Progenitor cell of endocrine pancreas (in vitro differentiated cells): ENCODE measurements around the gene SIRT6. TPM values are rescaled to one million over a fixed set of nuclear protein-coding genes. Genes with fewer than 3 reads are reported as not detected.
"Not testable (repeated sequence)": the region's sequence is repeated elsewhere in the genome, so short reads cannot be mapped to it uniquely, and the experiment has no call there.

Source experiments
- DNase-seq: peaks from one replicate; pipeline ENCODE4 v3.0.0; 2021; ENCODE audit warnings: low spot score; ENCODE audit not compliant: unreplicated experiment
- H3K27ac Mint-ChIP-seq: 2 replicates; pipeline ENCODE4 v1.8.0; 2021; ENCODE audit warnings: mild to moderate bottlenecking, moderate library complexity, mixed read lengths
- H3K27me3 Mint-ChIP-seq: 2 replicates; pipeline ENCODE4 v1.8.0; 2021; ENCODE audit warnings: mixed read lengths
- H3K36me3 Mint-ChIP-seq: 2 replicates; pipeline ENCODE4 v1.8.0; 2022; ENCODE audit warnings: mixed read lengths; ENCODE audit not compliant: insufficient read depth
- H3K4me1 Mint-ChIP-seq: 2 replicates; pipeline ENCODE4 v1.8.0; 2021; ENCODE audit warnings: low read depth, mixed read lengths
- H3K4me3 Mint-ChIP-seq: 2 replicates; pipeline ENCODE4 v1.8.0; 2021; ENCODE audit warnings: low read depth, mild to moderate bottlenecking, moderate library complexity, mixed read lengths
- H3K9me3 Mint-ChIP-seq: 2 replicates; pipeline ENCODE4 v1.8.0; 2021; ENCODE audit warnings: low read depth, mixed read lengths
- CTCF ChIP-seq: fragments of 200-600 bp; sonication (generic); IDR thresholded peaks from one replicate; pipeline ENCODE4 v1.5.0; 2021; ENCODE audit warnings: antibody characterized with exemption, mild to moderate bottlenecking; ENCODE audit not compliant: unreplicated experiment
- total RNA-seq: library from RNA; stranded (reverse); gene quantifications from 2 replicates; pipeline ENCODE4 v1.2.1, GENCODE V29; 2021

SIRT6 gene
- total RNA-seq, 1 donor from 2014 or later: 33.2 TPM

- TF ChIP-seq CTCF: no peak
- H3K36me3 Mint-ChIP-seq: no peaks in the 10 kb centered on the region
- H3K9me3 Mint-ChIP-seq: no peaks in the 10 kb centered on the region
- no peak for DNase-seq
- peak overlapping the region; percentile 77 for H3K27ac Mint-ChIP-seq
- peaks cover 10% of the 10 kb centered on the region for H3K4me1 Mint-ChIP-seq
- H3K27me3 Mint-ChIP-seq: peaks cover 3% of the 10 kb centered on the region
- H3K4me3 Mint-ChIP-seq: no peak overlapping the region
These were observed 29.9 kb downstream of the SIRT6 start for GRCh38 chr19:4152241-4152998.

- Mint-ChIP-seq H3K4me1 (peaks cover 11% of the 10 kb centered on the region), H3K36me3 (no peaks in the 10 kb centered on the region), H3K27ac (no peak overlapping the region), H3K9me3 (no peaks in the 10 kb centered on the region), H3K27me3 (peaks cover 3% of the 10 kb centered on the region), H3K4me3 (no peak overlapping the region)
- TF ChIP-seq CTCF: no peak
- no peak for DNase-seq
These were observed 30.7 kb downstream of the SIRT6 start for GRCh38 chr19:4151623-4152022.

- peak overlapping the region; percentile 47 for H3K27ac Mint-ChIP-seq
- no peaks in the 10 kb centered on the region for H3K9me3 Mint-ChIP-seq
- H3K36me3 Mint-ChIP-seq: no peaks in the 10 kb centered on the region
- no peak overlapping the region for H3K4me3 Mint-ChIP-seq
- DNase-seq: no peak
- H3K4me1 Mint-ChIP-seq: peaks cover 11% of the 10 kb centered on the region
- H3K27me3 Mint-ChIP-seq: peaks cover 5% of the 10 kb centered on the region
- TF ChIP-seq CTCF: no peak
These were observed 32.7 kb downstream of the SIRT6 start for GRCh38 chr19:4149518-4150288.

GRCh38 chr19:4144666-4145249 is 37.6 kb downstream of the SIRT6 start:
- Mint-ChIP-seq H3K27ac (no peak overlapping the region), H3K4me1 (peaks cover 3% of the 10 kb centered on the region), H3K9me3 (no peaks in the 10 kb centered on the region), H3K27me3 (peaks cover 11% of the 10 kb centered on the region), H3K36me3 (no peaks in the 10 kb centered on the region), H3K4me3 (no peak overlapping the region)
- no peak for TF ChIP-seq CTCF
- no peak for DNase-seq

GRCh38 chr19:4142916-4143315 is 39.4 kb downstream of the SIRT6 start:
- H3K9me3 Mint-ChIP-seq, H3K4me1 Mint-ChIP-seq, H3K4me3 Mint-ChIP-seq, DNase-seq, H3K27me3 Mint-ChIP-seq, H3K36me3 Mint-ChIP-seq, H3K27ac Mint-ChIP-seq: not testable (repeated sequence)
